SK-N-SH (cell line): Measurements from ENCODE around the gene ZNF555. TPM values are rescaled to one million over a fixed set of nuclear protein-coding genes. Genes with fewer than 3 reads are reported as not detected.
"Not testable (repeated sequence)": the region's sequence is repeated elsewhere in the genome, so short reads cannot be mapped to it uniquely, and the experiment has no call there.

Source experiments
- CTCF ChIA-PET: fragments of 300-600, 350-600 bp; formaldehyde crosslinking; extraction: SDS; loops from one replicate; lab custom pipeline; 2021; lab: Yijun Ruan, JAX
- POLR2A ChIA-PET: fragments of 350-600 bp; sonication (Branson Sonifier 250); formaldehyde crosslinking; extraction: SDS; loops from one replicate; lab custom pipeline; 2020; ENCODE audit warnings: antibody characterized with exemption, inconsistent platforms; lab: Yijun Ruan, JAX
- DNase-seq: peaks from one replicate; pipeline ENCODE4 v3.0.0; 2012
- H2AFZ ChIP-seq: fragments of 200-600 bp; sonication (generic); 2 replicates; pipeline ENCODE4 v1.8.1; 2016; ENCODE audit warnings: antibody characterized with exemption, mild to moderate bottlenecking, low read depth
- H3F3A ChIP-seq: fragments of 200-600 bp; sonication (generic); replicated peaks from 2 replicates; pipeline ENCODE3; 2016; ENCODE audit warnings: antibody characterized with exemption, mild to moderate bottlenecking; ENCODE audit not compliant: insufficient read depth
- H3K27ac ChIP-seq, 2 experiments: fragments of 200-500 bp in 1 of 2; fragments of 200-600 bp in 1 of 2; sonication (Bioruptor generic) in 1 of 2; sonication (generic), shearing (Covaris generic) in 1 of 2; 2 replicates each; pipeline versions ENCODE4 v1.5.1 to v1.6.1; 2014 to 2016; ENCODE audit warnings: low read depth in 2 of 2, inconsistent platforms in 1 of 2, low read length in 1 of 2, mild to moderate bottlenecking in 1 of 2, mixed read lengths in 1 of 2
- H3K27me3 ChIP-seq: fragments of 200-600 bp; sonication (generic), shearing (Covaris generic); 2 replicates; pipeline ENCODE4 v1.6.1; 2016; ENCODE audit warnings: mixed run types; ENCODE audit not compliant: insufficient read depth
- H3K36me3 ChIP-seq, 2 experiments: fragments of 200-500 bp in 1 of 2; fragments of 200-600 bp in 1 of 2; sonication (Bioruptor generic) in 1 of 2; sonication (generic) in 1 of 2; replicated peaks in 1 of 2; 2 replicates each; pipeline versions ENCODE3 to v1.5.1; 2014 to 2016; ENCODE audit warnings: low read length in 1 of 2, mild to moderate bottlenecking in 1 of 2; ENCODE audit not compliant: insufficient read depth in 2 of 2, control insufficient read depth in 1 of 2
- H3K4me1 ChIP-seq, 2 experiments: fragments of 200-500 bp in 1 of 2; fragments of 200-600 bp in 1 of 2; sonication (Bioruptor generic) in 1 of 2; sonication (generic), shearing (Covaris generic) in 1 of 2; 2 replicates each; pipeline versions ENCODE4 v1.5.1 to v1.6.1; 2014 to 2016; ENCODE audit warnings: low read depth in 1 of 2, low read length in 1 of 2, mixed run types in 1 of 2; ENCODE audit not compliant: insufficient read depth in 2 of 2, control insufficient read depth in 1 of 2
- H3K4me2 ChIP-seq: fragments of 200-600 bp; sonication (generic), shearing (Covaris generic); 2 replicates; pipeline ENCODE4 v1.6.1; 2017; ENCODE audit warnings: mixed run types
- H3K4me3 ChIP-seq, 2 experiments: fragments of 200-500 bp in 1 of 2; fragments of 200-600 bp in 1 of 2; sonication (Bioruptor generic) in 1 of 2; sonication (generic), shearing (Covaris generic) in 1 of 2; 2 replicates each; pipeline versions ENCODE4 v1.5.1 to v1.8.1; 2014 to 2016; ENCODE audit warnings: low read depth in 2 of 2, inconsistent platforms in 1 of 2, low read length in 1 of 2, mild to moderate bottlenecking in 1 of 2, mixed read lengths in 1 of 2, moderate library complexity in 1 of 2
- H3K79me2 ChIP-seq: fragments of 200-600 bp; sonication (generic); 2 replicates; pipeline ENCODE4 v1.8.1; 2017; ENCODE audit warnings: mild to moderate bottlenecking; ENCODE audit not compliant: insufficient read depth
- H3K9ac ChIP-seq: fragments of 200-600 bp; sonication (generic); 2 replicates; pipeline ENCODE4 v1.6.1; 2017; ENCODE audit warnings: mixed run types
- H3K9me2 ChIP-seq: fragments of 200-600 bp; sonication (generic); 2 replicates; pipeline ENCODE4 v1.6.1; 2017; ENCODE audit warnings: mixed run types
- H3K9me3 ChIP-seq: fragments of 200-600 bp; sonication (generic); 2 replicates; pipeline ENCODE4 v1.6.1; 2017; ENCODE audit warnings: mixed run types, mild to moderate bottlenecking, moderate library complexity
- H4K20me1 ChIP-seq: fragments of 200-600 bp; sonication (generic); 2 replicates; pipeline ENCODE4 v1.6.1; 2017; ENCODE audit warnings: mild to moderate bottlenecking, mixed run types; ENCODE audit not compliant: insufficient read depth
- FOSL2 ChIP-seq: IDR thresholded peaks from 2 replicates; pipeline ENCODE4 v1.4.0; 2012; ENCODE audit warnings: low read depth, mild to moderate bottlenecking, moderate library complexity, borderline replicate concordance
- IRF3 ChIP-seq: fragments of 150-350 bp; IDR thresholded peaks from 2 replicates; pipeline ENCODE4 v1.6.1; 2016; ENCODE audit warnings: mild to moderate bottlenecking, low read depth, low read length
- JUND ChIP-seq: IDR thresholded peaks from 2 replicates; pipeline ENCODE4 v1.4.0; 2012
- TCF12 ChIP-seq: IDR thresholded peaks from 2 replicates; pipeline ENCODE4 v1.4.0; 2012
- USF2 ChIP-seq: fragments of 150-350 bp; IDR thresholded peaks from 2 replicates; pipeline ENCODE4 v1.6.1; 2017; ENCODE audit warnings: antibody characterized with exemption, low read length, low read depth, borderline replicate concordance
- YY1 ChIP-seq: IDR thresholded peaks from 2 replicates; pipeline ENCODE4 v1.4.0; 2012; ENCODE audit warnings: low read depth, mild to moderate bottlenecking
- ZBTB33 ChIP-seq: IDR thresholded peaks from 2 replicates; pipeline ENCODE4 v1.4.0; 2012; ENCODE audit warnings: low read depth, borderline replicate concordance
- WGBS: methylation state at CpG from one replicate; pipeline ENCODE4 v1.1.6; 2017; ENCODE audit warnings: low lambda C conversion rate; 5-methylcytosine and 5-hydroxymethylcytosine counted together
- polyA plus RNA-seq, 3 experiments: library from polyadenylated mRNA; depleted of rRNA; stranded (reverse); fragments of >200 nt; gene quantifications; 2 replicates each; pipeline ENCODE4 v1.2.3, GENCODE V29; 2012

ZNF555 gene
- polyA plus RNA-seq, 1 of the 3 experiments (the other 2 are of a cell fraction), result 1.4 TPM

GRCh38 chr19:2888731-2889224 is 47.5 kb downstream of the ZNF555 start:
- no peak overlapping the region for H2AFZ ChIP-seq
- H3K4me3 ChIP-seq, result no peak overlapping the region
- no peaks in the 10 kb centered on the region for H4K20me1 ChIP-seq
- H3K4me2 ChIP-seq, result no peak overlapping the region
- no peaks in the 10 kb centered on the region for H3K9me3 ChIP-seq
- H3K79me2 ChIP-seq, result no peaks in the 10 kb centered on the region
- ChIA-PET CTCF (interaction anchor here (0.6 to 2.6 kb wide), 7 partner anchors 12 to 275 kb away, joined by 3 to 25 read pairs (median 6); partner anchors contain the start of genes ZNF555, ZNF57 and ZNF77), POLR2A (interaction anchor here (2.1 kb wide), 1 partner anchor 61 kb away, joined by 8 read pairs; no protein-coding TSS in a partner anchor)
- H3K36me3 ChIP-seq, result no peaks in the 10 kb centered on the region
- WGBS, result 85% methylated on average over 24 of the region's 37 CpGs
- no peak for TF ChIP-seq FOSL2
- no peak for TF ChIP-seq USF2
- no peak for TF ChIP-seq JUND
- no peak for TF ChIP-seq TCF12
- TF ChIP-seq ZBTB33, result no peak
- no peak for TF ChIP-seq IRF3
- TF ChIP-seq YY1, result no peak
- H3K27ac ChIP-seq, result no peak overlapping the region
- H3K9ac ChIP-seq, result no peak overlapping the region
- no peaks in the 10 kb centered on the region for H3F3A ChIP-seq
- H3K4me1 ChIP-seq, result peaks cover 0 to 3% of the 10 kb centered on the region in 2 experiments; a peak in 1 of 4 replicates
- no peak for DNase-seq
- H3K27me3 ChIP-seq, result no peaks in the 10 kb centered on the region
- no peaks in the 10 kb centered on the region for H3K9me2 ChIP-seq

GRCh38 chr19:2890531-2890930 is 49.3 kb downstream of the ZNF555 start:
- H3K4me2 ChIP-seq, H3K9ac ChIP-seq, H2AFZ ChIP-seq, H3K27ac ChIP-seq, POLR2A ChIA-PET, H3K4me1 ChIP-seq, H3K9me2 ChIP-seq, DNase-seq, H3K27me3 ChIP-seq, H4K20me1 ChIP-seq, H3K36me3 ChIP-seq, H3K9me3 ChIP-seq, H3K4me3 ChIP-seq, H3F3A ChIP-seq, H3K79me2 ChIP-seq: not testable (repeated sequence)
- CTCF ChIA-PET, result interaction anchor here (1.0 kb wide), 1 partner anchor 50 kb away, joined by 3 read pairs; the partner anchor contains the start of gene ZNF555
- WGBS, result 56% methylated on average over 8 of the region's 8 CpGs
